ENCODE measurements around the gene BLNK. TPM values are rescaled to one million over a fixed set of nuclear protein-coding genes. Genes with fewer than 3 reads are reported as not detected.

Gene BLNK
- total RNA-seq, 1 donor: 0.36 TPM

- no peak overlapping the region for H3K4me2 ChIP-seq (ENCODE audit: insufficient read depth, low read length)
- no peaks in the 10 kb centered on the region for H3K4me1 ChIP-seq (ENCODE audit: insufficient read depth, low read length)
- no peak overlapping the region for H3K27ac ChIP-seq (ENCODE audit: low read depth, low read length)
- H2AFZ ChIP-seq (ENCODE audit: low read length): no peak overlapping the region
- no peaks in the 10 kb centered on the region for H3K27me3 ChIP-seq (ENCODE audit: insufficient read depth, low read length)
- H3K79me2 ChIP-seq (ENCODE audit: insufficient read depth, low read length): no peaks in the 10 kb centered on the region
- no peaks in the 10 kb centered on the region for H3K9me3 ChIP-seq (ENCODE audit: low read depth, low read length)
- TF ChIP-seq CTCF (IDR thresholded peaks at IDR 0.05; ENCODE audit: extremely low read depth, low read depth, low read length): no peak
- no peaks in the 10 kb centered on the region for H4K20me1 ChIP-seq (ENCODE audit: insufficient read depth, low read length)
- H3K4me3 ChIP-seq (ENCODE audit: insufficient read depth, low read length): no peak overlapping the region
- no peaks in the 10 kb centered on the region for H3K36me3 ChIP-seq (ENCODE audit: insufficient read depth, low read length)
- no peak for DNase-seq (ENCODE audit: insufficient read length, low spot score, missing footprints)
These were observed 28.5 kb downstream of the BLNK start for GRCh38 chr10:96242822-96243221.

GRCh38 chr10:96238646-96239623 is 32.4 kb downstream of the BLNK start:
- no peaks in the 10 kb centered on the region for H3K27me3 ChIP-seq (ENCODE audit: insufficient read depth, low read length)
- no peak for TF ChIP-seq CTCF (IDR thresholded peaks at IDR 0.05; ENCODE audit: extremely low read depth, low read depth, low read length)

GRCh38 chr10:96236876-96237275 is 34.5 kb downstream of the BLNK start:
- Histone ChIP-seq H3K27me3 (ENCODE audit: insufficient read depth, low read length) (no peaks in the 10 kb centered on the region), H3K4me2 (ENCODE audit: insufficient read depth, low read length) (no peak overlapping the region), H4K20me1 (ENCODE audit: insufficient read depth, low read length) (no peaks in the 10 kb centered on the region), H3K36me3 (ENCODE audit: insufficient read depth, low read length) (no peaks in the 10 kb centered on the region), H3K27ac (ENCODE audit: low read depth, low read length) (no peak overlapping the region), H3K9me3 (ENCODE audit: low read depth, low read length) (no peaks in the 10 kb centered on the region), H3K79me2 (ENCODE audit: insufficient read depth, low read length) (no peaks in the 10 kb centered on the region), H3K4me1 (ENCODE audit: insufficient read depth, low read length) (no peaks in the 10 kb centered on the region), H3K4me3 (ENCODE audit: insufficient read depth, low read length) (no peak overlapping the region), H2AFZ (ENCODE audit: low read length) (no peak overlapping the region)
- no peak for TF ChIP-seq CTCF (IDR thresholded peaks at IDR 0.05; ENCODE audit: extremely low read depth, low read depth, low read length)
- DNase-seq (ENCODE audit: insufficient read length, low spot score, missing footprints): no peak

More at GRCh38 chr10:96238646-96239623, 32.4 kb downstream of the BLNK start:
- DNase-seq (ENCODE audit: insufficient read length, low spot score, missing footprints): no peak
- H2AFZ ChIP-seq (ENCODE audit: low read length): no peak overlapping the region
- no peak overlapping the region for H3K4me3 ChIP-seq (ENCODE audit: insufficient read depth, low read length)
- no peaks in the 10 kb centered on the region for H3K4me1 ChIP-seq (ENCODE audit: insufficient read depth, low read length)
- H4K20me1 ChIP-seq (ENCODE audit: insufficient read depth, low read length): no peaks in the 10 kb centered on the region
- H3K79me2 ChIP-seq (ENCODE audit: insufficient read depth, low read length): no peaks in the 10 kb centered on the region
- H3K27ac ChIP-seq (ENCODE audit: low read depth, low read length): no peak overlapping the region
- no peaks in the 10 kb centered on the region for H3K9me3 ChIP-seq (ENCODE audit: low read depth, low read length)
- H3K4me2 ChIP-seq (ENCODE audit: insufficient read depth, low read length): no peak overlapping the region
- no peaks in the 10 kb centered on the region for H3K36me3 ChIP-seq (ENCODE audit: insufficient read depth, low read length)

GRCh38 chr10:96236090-96236478 is 35.3 kb downstream of the BLNK start:
- H3K79me2 ChIP-seq (ENCODE audit: insufficient read depth, low read length): no peaks in the 10 kb centered on the region
- H3K27ac ChIP-seq (ENCODE audit: low read depth, low read length): no peak overlapping the region
- no peaks in the 10 kb centered on the region for H3K27me3 ChIP-seq (ENCODE audit: insufficient read depth, low read length)
- no peaks in the 10 kb centered on the region for H3K4me1 ChIP-seq (ENCODE audit: insufficient read depth, low read length)
- no peak overlapping the region for H2AFZ ChIP-seq (ENCODE audit: low read length)
- H4K20me1 ChIP-seq (ENCODE audit: insufficient read depth, low read length): no peaks in the 10 kb centered on the region
- no peak overlapping the region for H3K4me3 ChIP-seq (ENCODE audit: insufficient read depth, low read length)
- no peak for TF ChIP-seq CTCF (IDR thresholded peaks at IDR 0.05; ENCODE audit: extremely low read depth, low read depth, low read length)
- no peak overlapping the region for H3K4me2 ChIP-seq (ENCODE audit: insufficient read depth, low read length)
- H3K9me3 ChIP-seq (ENCODE audit: low read depth, low read length): no peaks in the 10 kb centered on the region
- DNase-seq (ENCODE audit: insufficient read length, low spot score, missing footprints): no peak
- no peaks in the 10 kb centered on the region for H3K36me3 ChIP-seq (ENCODE audit: insufficient read depth, low read length)

Measured in osteoblast (primary cell).